OCI-LY7 (cell line): ENCODE data around the gene AMOTL1. TPM values are rescaled to one million over a fixed set of nuclear protein-coding genes. Genes with fewer than 3 reads are reported as not detected.

Experiments
- BruUV-seq: library from RNA; stranded (reverse); fragments of 400-500 nt; replicated peaks from 2 replicates; lab custom pipeline; 2021; lab: Mats Ljungman, UMichigan
- CTCF ChIA-PET: fragments of 300-600 bp; sonication (Branson Sonifier 250); formaldehyde crosslinking; loops from one replicate; lab custom pipeline; 2022; ENCODE audit warnings: antibody characterized with exemption; ENCODE audit not compliant: unreplicated experiment; lab: Charles Lee
- POLR2A ChIA-PET: fragments of 300-600 bp; sonication (Branson Sonifier 250); formaldehyde crosslinking; loops from one replicate; lab custom pipeline; 2022; ENCODE audit warnings: antibody characterized with exemption; lab: Charles Lee
- DNase-seq: peaks from one replicate; pipeline ENCODE4 v3.0.0-alpha.2; 2015; ENCODE audit warnings: low spot score
- H2AFZ ChIP-seq: fragments of 200-600 bp; sonication (generic), shearing (Covaris generic); 2 replicates; pipeline ENCODE4 v1.6.1; 2014; ENCODE audit warnings: mild to moderate bottlenecking, antibody characterized with exemption, low read length, moderate library complexity
- H3K27ac ChIP-seq: fragments of 200-600 bp; sonication (generic); 2 replicates; pipeline ENCODE4 v1.5.1; 2014; ENCODE audit warnings: mixed run types, low read depth, mild to moderate bottlenecking, moderate library complexity, low read length, inconsistent platforms; ENCODE audit not compliant: poor library complexity, severe bottlenecking
- H3K36me3 ChIP-seq: fragments of 200-600 bp; sonication (generic); 2 replicates; pipeline ENCODE4 v1.6.1; 2014; ENCODE audit warnings: mild to moderate bottlenecking, antibody characterized with exemption, low read length, moderate library complexity, mixed read lengths; ENCODE audit not compliant: insufficient read depth
- H3K4me1 ChIP-seq: fragments of 200-600 bp; sonication (generic); 2 replicates; pipeline ENCODE4 v1.5.1; 2014; ENCODE audit warnings: mild to moderate bottlenecking, low read length; ENCODE audit not compliant: insufficient read depth, poor library complexity, severe bottlenecking
- H3K4me2 ChIP-seq: fragments of 200-600 bp; sonication (generic); 2 replicates; pipeline ENCODE4 v1.6.1; 2014; ENCODE audit warnings: mild to moderate bottlenecking, low read length
- H3K4me3 ChIP-seq: fragments of 200-600 bp; sonication (generic); 2 replicates; pipeline ENCODE4 v1.5.1; 2014; ENCODE audit warnings: mild to moderate bottlenecking, low read depth, low read length; ENCODE audit not compliant: poor library complexity, severe bottlenecking
- H3K79me2 ChIP-seq: fragments of 200-600 bp; sonication (generic); 2 replicates; pipeline ENCODE4 v1.6.1; 2016; ENCODE audit warnings: low read depth, mild to moderate bottlenecking, low read length, moderate library complexity, mixed read lengths; ENCODE audit not compliant: insufficient read depth
- H3K9me2 ChIP-seq: fragments of 200-600 bp; sonication (generic); 2 replicates; pipeline ENCODE4 v1.6.1; 2016; ENCODE audit warnings: mild to moderate bottlenecking, low read length, mixed read lengths; ENCODE audit not compliant: insufficient read depth
- H3K9me3 ChIP-seq: fragments of 200-600 bp; sonication (generic); 2 replicates; pipeline ENCODE4 v1.6.1; 2014; ENCODE audit warnings: mild to moderate bottlenecking, mixed run types, low read length, mixed read lengths
- H4K20me1 ChIP-seq: fragments of 200-600 bp; sonication (generic); 2 replicates; pipeline ENCODE4 v1.6.1; 2014; ENCODE audit warnings: mild to moderate bottlenecking, antibody characterized with exemption, low read length, moderate library complexity, mixed read lengths; ENCODE audit not compliant: insufficient read depth
- CTCF ChIP-seq: fragments of 200-600 bp; sonication (generic); conservative IDR thresholded peaks from 2 replicates; pipeline ENCODE4 v1.5.1; 2014; ENCODE audit warnings: mild to moderate bottlenecking, antibody characterized with exemption, low read length, moderate library complexity, mixed read lengths
- EZH2phosphoT487 ChIP-seq: fragments of 200-600 bp; sonication (generic); IDR thresholded peaks from 2 replicates; pipeline ENCODE4 v1.6.1; 2018; ENCODE audit warnings: low read depth, borderline replicate concordance, mild to moderate bottlenecking, mixed run types, antibody characterized with exemption, low read length, moderate library complexity, mixed read lengths
- intact Hi-C: fragments of 100-400 bp; cut with micrococcal nuclease; formaldehyde crosslinking; loops from one replicate; pipeline ENCODE4 v1.10.0; 2022; ENCODE audit not compliant: unreplicated experiment
- total RNA-seq, 2 experiments: library from RNA; depleted of rRNA in 1 of 2; stranded (reverse); fragments of >200 nt in 1 of 2; shearing (Covaris generic) in 1 of 2; gene quantifications; 2 replicates each; pipeline ENCODE4 v1.2.3, GENCODE V29; 2014 to 2022

AMOTL1 gene
- total RNA-seq, 2 experiments from 2014 or later, result not detected

- Histone ChIP-seq H2AFZ (no peak overlapping the region), H3K36me3 (no peaks in the 10 kb centered on the region), H3K9me3 (no peaks in the 10 kb centered on the region), H3K4me1 (no peaks in the 10 kb centered on the region), H3K9me2 (no peaks in the 10 kb centered on the region), H4K20me1 (no peaks in the 10 kb centered on the region), H3K27ac (no peak overlapping the region), H3K4me2 (no peak overlapping the region), H3K79me2 (no peaks in the 10 kb centered on the region), H3K4me3 (no peak overlapping the region)
- BruUV-seq, result no TSS peak
- intact Hi-C loops, result no loop called here
- TF ChIP-seq EZH2phosphoT487 (no peak), CTCF (no peak)
- no peak for DNase-seq
- CTCF ChIA-PET, result no interaction called here
- POLR2A ChIA-PET, result interaction anchor here (1.3 to 1.4 kb wide), 2 partner anchors 16 to 25 kb away, joined by 3 to 6 read pairs; no protein-coding TSS in a partner anchor
These were observed 14.5 kb upstream of the AMOTL1 start for GRCh38 chr11:94753630-94754029.

DNA sequence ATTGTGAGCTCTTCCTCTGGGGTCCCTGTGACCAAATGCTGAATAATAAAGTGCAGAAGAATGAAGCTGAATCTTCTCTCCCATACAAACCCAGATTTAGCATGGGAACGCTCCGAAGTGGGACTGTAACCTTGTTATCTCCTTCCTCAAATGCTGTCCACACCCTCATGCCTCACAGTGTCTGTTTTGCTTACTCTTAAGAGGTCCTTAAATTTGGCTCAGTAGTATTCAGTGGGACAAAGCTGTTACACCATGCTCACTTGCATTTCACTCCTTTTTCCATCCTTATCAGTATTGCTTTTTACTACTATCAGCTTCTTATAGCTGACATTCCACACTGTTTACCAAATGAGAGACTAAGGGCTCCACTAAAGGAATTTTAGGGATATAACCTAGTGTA, 13.8 kb upstream of the AMOTL1 start:
- Histone ChIP-seq H3K27ac (no peak overlapping the region), H3K4me2 (no peak overlapping the region), H2AFZ (no peak overlapping the region), H3K9me2 (no peaks in the 10 kb centered on the region), H4K20me1 (no peaks in the 10 kb centered on the region), H3K4me1 (no peaks in the 10 kb centered on the region), H3K4me3 (no peak overlapping the region), H3K9me3 (no peaks in the 10 kb centered on the region), H3K79me2 (no peaks in the 10 kb centered on the region), H3K36me3 (no peaks in the 10 kb centered on the region)
- DNase-seq, result no peak
- TF ChIP-seq EZH2phosphoT487, result no peak
- ChIA-PET CTCF (no interaction called here), POLR2A (interaction anchor here (1.4 kb wide), 1 partner anchor 26 kb away, joined by 6 read pairs; no protein-coding TSS in a partner anchor)
- no TSS peak for BruUV-seq
- intact Hi-C loops, result no loop called here

DNA sequence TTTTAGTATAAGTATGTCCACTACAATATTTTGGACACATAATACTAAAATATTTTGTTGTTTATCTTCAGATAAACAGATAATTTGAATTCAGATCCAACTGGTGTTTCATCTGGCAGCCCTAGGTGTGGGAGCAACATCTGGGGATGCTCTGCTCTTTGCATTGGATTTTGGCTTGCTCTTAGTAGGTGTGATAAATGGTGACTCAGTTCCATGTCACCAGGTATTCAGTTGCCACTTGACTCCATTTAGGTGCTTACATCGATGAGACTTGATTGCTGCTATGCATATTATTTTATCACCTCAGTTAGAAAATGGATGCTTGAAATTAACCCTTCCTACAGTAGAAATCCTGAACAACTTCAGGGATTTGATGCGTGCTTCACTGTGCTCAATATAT, 13.3 kb upstream of the AMOTL1 start:
- Histone ChIP-seq H3K27ac (no peak overlapping the region), H3K4me2 (no peak overlapping the region), H3K4me1 (no peaks in the 10 kb centered on the region), H3K4me3 (no peak overlapping the region), H3K9me3 (no peaks in the 10 kb centered on the region), H2AFZ (no peak overlapping the region), H4K20me1 (no peaks in the 10 kb centered on the region), H3K36me3 (no peaks in the 10 kb centered on the region), H3K79me2 (no peaks in the 10 kb centered on the region), H3K9me2 (no peaks in the 10 kb centered on the region)
- no TSS peak for BruUV-seq
- no peak for DNase-seq
- POLR2A ChIA-PET, result interaction anchor here (0.6 kb wide), 1 partner anchor 875 kb away, joined by 3 read pairs; no protein-coding TSS in a partner anchor
- CTCF ChIA-PET, result no interaction called here
- intact Hi-C loops, result no loop called here
- TF ChIP-seq EZH2phosphoT487, result no peak
- TF ChIP-seq CTCF, result no peak
